GM12801 (cell line): ENCODE results near the gene APOBEC3A.

Experiments
- TF ChIP-seq, protein P1 (sequence below): IDR thresholded peaks from one replicate; pipeline ENCODE4 v1.5.1; 2011; ENCODE audit warnings: control low read depth; ENCODE audit not compliant: insufficient read length; ENCODE audit errors: extremely low read depth

Gene APOBEC3A

GRCh38 chr22:38943201-38943600 is 14.2 kb upstream of the APOBEC3A start:
- TF ChIP-seq, protein P1, sequence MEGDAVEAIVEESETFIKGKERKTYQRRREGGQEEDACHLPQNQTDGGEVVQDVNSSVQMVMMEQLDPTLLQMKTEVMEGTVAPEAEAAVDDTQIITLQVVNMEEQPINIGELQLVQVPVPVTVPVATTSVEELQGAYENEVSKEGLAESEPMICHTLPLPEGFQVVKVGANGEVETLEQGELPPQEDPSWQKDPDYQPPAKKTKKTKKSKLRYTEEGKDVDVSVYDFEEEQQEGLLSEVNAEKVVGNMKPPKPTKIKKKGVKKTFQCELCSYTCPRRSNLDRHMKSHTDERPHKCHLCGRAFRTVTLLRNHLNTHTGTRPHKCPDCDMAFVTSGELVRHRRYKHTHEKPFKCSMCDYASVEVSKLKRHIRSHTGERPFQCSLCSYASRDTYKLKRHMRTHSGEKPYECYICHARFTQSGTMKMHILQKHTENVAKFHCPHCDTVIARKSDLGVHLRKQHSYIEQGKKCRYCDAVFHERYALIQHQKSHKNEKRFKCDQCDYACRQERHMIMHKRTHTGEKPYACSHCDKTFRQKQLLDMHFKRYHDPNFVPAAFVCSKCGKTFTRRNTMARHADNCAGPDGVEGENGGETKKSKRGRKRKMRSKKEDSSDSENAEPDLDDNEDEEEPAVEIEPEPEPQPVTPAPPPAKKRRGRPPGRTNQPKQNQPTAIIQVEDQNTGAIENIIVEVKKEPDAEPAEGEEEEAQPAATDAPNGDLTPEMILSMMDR = no peak

GRCh38 chr22:38943882-38944281 is 13.5 kb upstream of the APOBEC3A start:
- TF ChIP-seq, protein P1 = no peak

DNA sequence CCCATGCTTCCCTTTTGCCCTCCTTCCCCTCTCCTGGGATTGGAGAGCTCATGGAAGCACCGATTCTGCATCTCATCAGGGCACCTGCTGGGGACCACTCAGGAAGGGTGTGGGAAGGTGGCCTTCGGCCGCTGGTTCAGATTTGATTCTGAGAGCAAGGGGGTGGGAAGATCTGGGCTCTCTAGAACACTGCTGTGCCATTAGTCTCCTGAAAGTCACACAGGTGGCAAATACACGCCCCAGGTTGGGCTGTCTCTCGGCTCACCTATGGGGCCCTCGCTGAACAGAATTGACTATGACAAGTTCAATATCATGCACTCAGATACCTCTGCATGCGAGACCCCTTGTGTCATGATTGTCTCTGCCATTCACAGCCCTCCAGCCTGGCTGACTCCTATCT is 12.8 kb upstream of the APOBEC3A start:
- TF ChIP-seq, protein P1 = no peak

DNA sequence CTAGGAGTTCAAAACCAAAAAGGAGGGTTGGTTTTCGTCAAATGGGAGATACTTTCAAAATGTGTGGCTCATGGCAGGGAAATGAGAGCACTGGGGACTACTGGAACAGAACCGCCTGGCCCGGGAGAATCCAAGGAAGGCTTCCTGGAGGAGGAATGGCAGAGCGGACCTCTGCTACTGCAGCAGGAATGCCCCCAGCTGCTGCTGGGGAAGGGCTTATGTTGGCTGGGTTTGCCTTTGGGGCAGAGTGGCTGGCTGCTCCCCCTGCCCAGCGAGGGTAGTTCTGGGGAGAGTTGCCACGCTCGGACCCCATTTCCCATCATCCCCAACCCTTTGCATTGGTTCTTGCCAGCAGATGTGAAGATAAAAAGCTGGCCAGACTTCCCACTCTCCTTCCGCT is 10.6 kb upstream of the APOBEC3A start:
- TF ChIP-seq, protein P1 = no peak

GRCh38 chr22:38947321-38948140 is 9.9 kb upstream of the APOBEC3A start:
- TF ChIP-seq, protein P1 = no peak

DNA sequence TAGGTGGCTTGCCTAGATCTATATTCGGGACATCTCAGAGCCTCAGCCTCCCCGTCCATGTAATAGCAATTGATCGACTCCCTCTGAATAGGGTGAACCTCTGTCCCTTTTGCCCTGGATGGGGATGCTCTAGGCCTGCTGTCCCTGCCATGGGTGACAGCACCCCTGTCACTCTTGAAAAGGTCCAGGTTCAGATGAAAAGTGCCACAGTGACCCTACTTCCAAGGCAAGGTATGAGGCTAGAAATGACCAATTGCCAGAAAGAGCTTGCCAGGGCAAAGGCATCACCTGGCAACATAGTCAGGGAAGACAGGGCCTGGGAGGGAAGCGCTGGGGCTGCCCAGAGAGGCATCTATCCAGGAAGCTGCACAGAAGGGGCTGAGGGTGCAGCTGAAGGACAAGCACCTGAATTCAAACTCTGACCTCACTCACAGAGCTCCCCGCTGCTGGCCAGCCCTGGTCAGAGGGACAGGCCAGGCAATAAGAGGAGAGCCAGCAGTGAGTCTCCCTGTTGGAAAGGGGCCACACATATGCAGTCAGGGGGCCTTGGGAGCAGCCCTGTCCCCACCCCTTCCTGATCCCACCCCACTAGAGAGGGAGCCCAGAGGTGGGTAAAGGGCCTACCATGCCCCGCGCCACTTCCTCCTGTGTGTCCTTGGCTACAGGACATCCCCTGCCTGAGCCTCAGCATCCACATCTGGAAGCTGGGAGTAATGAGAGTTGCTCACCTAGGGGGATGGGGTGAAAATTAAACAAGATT is 9.0 kb upstream of the APOBEC3A start:
- TF ChIP-seq, protein P1 = no peak

DNA sequence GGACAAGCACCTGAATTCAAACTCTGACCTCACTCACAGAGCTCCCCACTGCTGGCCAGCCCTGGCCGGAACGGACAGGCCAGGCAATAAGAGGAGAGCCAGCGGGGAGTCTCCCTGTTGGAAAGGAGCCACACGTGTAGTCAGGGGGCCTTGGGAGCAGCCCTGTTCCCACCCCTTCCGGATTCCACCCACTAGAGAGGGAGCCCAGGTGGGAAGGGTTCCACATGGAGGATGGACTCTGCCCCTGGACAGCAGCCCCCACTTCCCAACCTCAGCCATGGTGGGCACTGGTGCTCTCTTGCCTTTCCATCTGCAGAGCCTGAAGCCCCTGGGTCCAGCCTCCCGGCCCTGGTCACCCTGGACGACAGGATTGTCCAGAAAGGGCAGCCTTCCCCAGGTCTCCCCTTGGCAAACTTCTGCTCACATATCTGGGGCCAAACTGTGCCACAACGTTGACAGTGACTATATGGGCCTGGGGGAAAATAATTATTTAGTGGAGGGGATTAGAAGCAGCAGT is 7.5 kb upstream of the APOBEC3A start:
- TF ChIP-seq, protein P1 = no peak
